Neural cell (in vitro differentiated cells): ENCODE data around the gene AFAP1L1.

Experiments
- CTCF ChIP-seq: fragments of 450-650 bp; IDR thresholded peaks from 2 replicates; pipeline ENCODE4 v1.5.1; 2014; ENCODE audit warnings: antibody characterized with exemption, mild to moderate bottlenecking, moderate library complexity; ENCODE audit not compliant: poor library complexity, severe bottlenecking
- REST ChIP-seq: IDR thresholded peaks from 2 replicates; pipeline ENCODE4 v1.6.1; 2012; ENCODE audit warnings: borderline replicate concordance

- TF ChIP-seq CTCF, result no peak
- no peak for TF ChIP-seq REST
These were observed 17.6 kb downstream of the AFAP1L1 start for GRCh38 chr5:149289301-149289700.
